ENCODE results near the gene HNRNPA1L2. TPM values are rescaled to one million over a fixed set of nuclear protein-coding genes. Genes with fewer than 3 reads are reported as not detected.

Gene HNRNPA1L2
- total and polyA plus RNA-seq, 2 donors, result 7.6 to 30.7 TPM

Other genes with a start within 250 kb of the HNRNPA1L2 start
- gene THSD1, start 236.3 kb upstream of the HNRNPA1L2 start, total RNA-seq, result 2.9 TPM
- gene THSD1, start 236.3 kb upstream of the HNRNPA1L2 start, polyA plus RNA-seq, result 3.3 TPM
- gene VPS36, start 191.8 kb upstream of the HNRNPA1L2 start, total RNA-seq, result 35.7 TPM
- gene VPS36, start 191.8 kb upstream of the HNRNPA1L2 start, polyA plus RNA-seq, result 29.6 TPM
- 39.5 TPM for gene CKAP2, start 187.0 kb upstream of the HNRNPA1L2 start, total RNA-seq
- 13.4 TPM for gene CKAP2, start 187.0 kb upstream of the HNRNPA1L2 start, polyA plus RNA-seq
- gene SUGT1, start 10.4 kb downstream of the HNRNPA1L2 start, total RNA-seq, result 38.4 TPM
- 47.8 TPM for gene SUGT1, start 10.4 kb downstream of the HNRNPA1L2 start, polyA plus RNA-seq
- 0.24 TPM for gene CNMD, start 97.4 kb downstream of the HNRNPA1L2 start, total RNA-seq
- 1.8 TPM for gene CNMD, start 97.4 kb downstream of the HNRNPA1L2 start, polyA plus RNA-seq
- gene PCDH8, start 206.2 kb downstream of the HNRNPA1L2 start, total RNA-seq, result 0.52 TPM
- gene PCDH8, start 206.2 kb downstream of the HNRNPA1L2 start, polyA plus RNA-seq, result 1.1 TPM

All from thymus (tissue), 2 donors.